GM21423 (cell line): ENCODE data around the gene MAPKAPK5.
"Not testable (repeated sequence)": the region's sequence is repeated elsewhere in the genome, so short reads cannot be mapped to it uniquely, and the experiment has no call there.

Source experiments
- ATAC-seq: cut with Tn5 transposase; IDR thresholded peaks from one replicate; pipeline ENCODE4 v1.9.1; 2021; ENCODE audit warnings: mild to moderate bottlenecking, moderate library complexity; ENCODE audit not compliant: unreplicated experiment

The MAPKAPK5 gene

GRCh38 chr12:111873113-111873512 is 31.1 kb downstream of the MAPKAPK5 start:
- no peak for ATAC-seq

GRCh38 chr12:111881716-111882115 is 39.7 kb downstream of the MAPKAPK5 start:
- ATAC-seq = no peak

- ATAC-seq = no peak
These were observed 44.9 kb downstream of the MAPKAPK5 start for GRCh38 chr12:111886662-111887545.

- ATAC-seq = no peak
These were observed 46.1 kb downstream of the MAPKAPK5 start for GRCh38 chr12:111887926-111888745.

- ATAC-seq = no peak
These were observed 51.3 kb downstream of the MAPKAPK5 start for GRCh38 chr12:111893287-111893686.

GRCh38 chr12:111894556-111894955 is 52.5 kb downstream of the MAPKAPK5 start:
- ATAC-seq = no peak

- ATAC-seq = no peak
These were observed 59.2 kb downstream of the MAPKAPK5 start for GRCh38 chr12:111901182-111901581.

GRCh38 chr12:111904446-111904975 is 62.5 kb downstream of the MAPKAPK5 start:
- ATAC-seq = no peak

- no peak for ATAC-seq
These were observed 63.5 kb downstream of the MAPKAPK5 start for GRCh38 chr12:111905502-111905901.

GRCh38 chr12:111907740-111908139 is 65.7 kb downstream of the MAPKAPK5 start:
- no peak for ATAC-seq

- no peak for ATAC-seq
These were observed 83.1 kb downstream of the MAPKAPK5 start for GRCh38 chr12:111925171-111925570.

GRCh38 chr12:111926631-111927030 is 84.6 kb downstream of the MAPKAPK5 start:
- ATAC-seq = no peak

GRCh38 chr12:111927346-111927745 is 85.3 kb downstream of the MAPKAPK5 start:
- ATAC-seq = no peak

GRCh38 chr12:111932241-111932640 is 90.2 kb downstream of the MAPKAPK5 start:
- ATAC-seq = no peak

GRCh38 chr12:111936869-111937268 is 94.8 kb downstream of the MAPKAPK5 start:
- ATAC-seq = no peak

GRCh38 chr12:111937429-111937828 is 95.4 kb downstream of the MAPKAPK5 start:
- ATAC-seq = no peak

- no peak for ATAC-seq
These were observed 100.5 kb downstream of the MAPKAPK5 start for GRCh38 chr12:111942557-111942956.

- no peak for ATAC-seq
These were observed 101.9 kb downstream of the MAPKAPK5 start for GRCh38 chr12:111943929-111944328.

- not testable (repeated sequence) for ATAC-seq
These were observed 109.1 kb downstream of the MAPKAPK5 start for GRCh38 chr12:111950961-111951676.
